ENCODE results near the gene SIRT3. TPM values are rescaled to one million over a fixed set of nuclear protein-coding genes. Genes with fewer than 3 reads are reported as not detected.

The SIRT3 gene
- total RNA-seq, 6 experiments from 2014 or later: 8.0 to 10.9 (median 10.2) TPM

- TF ChIP-seq CTCF (IDR thresholded peaks at IDR 0.05): no peak
- Mint-ChIP-seq H3K27me3 (ENCODE audit: insufficient read depth) (no peaks in the 10 kb centered on the region; the same call in 1 of the 2 replicates), H3K27ac (peak overlapping the region; percentile 85; the same call in 1 of the 2 replicates), H3K36me3 (ENCODE audit: low read depth) (peaks cover 3% of the 10 kb centered on the region; the same call in 1 of the 2 replicates), H3K9me3 (no peaks in the 10 kb centered on the region), H3K4me3 (peak overlapping the region; percentile 92), H3K4me1 (ENCODE audit: low read depth) (peaks cover 32% of the 10 kb centered on the region)
- DNase-seq: no peak
These were observed 962 bp downstream of the SIRT3 start for GRCh38 chr11:235180-235579.

GRCh38 chr11:232783-233565 lies 3.2 kb downstream of the SIRT3 start:
- peaks cover 4% of the 10 kb centered on the region; the same call in 1 of the 2 replicates for H3K36me3 Mint-ChIP-seq (ENCODE audit: low read depth)
- H3K4me3 Mint-ChIP-seq: no peak overlapping the region
- no peaks in the 10 kb centered on the region; the same call in 1 of the 2 replicates for H3K27me3 Mint-ChIP-seq (ENCODE audit: insufficient read depth)
- H3K27ac Mint-ChIP-seq: no peak overlapping the region
- no peaks in the 10 kb centered on the region for H3K9me3 Mint-ChIP-seq
- TF ChIP-seq CTCF (IDR thresholded peaks at IDR 0.05): no peak
- no peak for DNase-seq
- peaks cover 12% of the 10 kb centered on the region for H3K4me1 Mint-ChIP-seq (ENCODE audit: low read depth)

- Mint-ChIP-seq H3K4me3 (no peak overlapping the region), H3K36me3 (ENCODE audit: low read depth) (peaks cover 4% of the 10 kb centered on the region; the same call in 1 of the 2 replicates)
These were observed 5.7 kb downstream of the SIRT3 start for GRCh38 chr11:230431-230830.

GRCh38 chr11:227824-228379 lies 8.2 kb downstream of the SIRT3 start:
- no peaks in the 10 kb centered on the region for H3K9me3 Mint-ChIP-seq
- TF ChIP-seq CTCF (IDR thresholded peaks at IDR 0.05): no peak
- H3K4me1 Mint-ChIP-seq (ENCODE audit: low read depth): peaks cover 9% of the 10 kb centered on the region
- peaks cover 3% of the 10 kb centered on the region for H3K27me3 Mint-ChIP-seq (ENCODE audit: insufficient read depth)
- no peak for DNase-seq
- H3K27ac Mint-ChIP-seq: no peak overlapping the region
- H3K4me3 Mint-ChIP-seq: no peak overlapping the region
- peaks cover 4% of the 10 kb centered on the region; the same call in 1 of the 2 replicates for H3K36me3 Mint-ChIP-seq (ENCODE audit: low read depth)

More at GRCh38 chr11:230431-230830, 5.7 kb downstream of the SIRT3 start:
- H3K27ac Mint-ChIP-seq: no peak overlapping the region
- TF ChIP-seq CTCF (IDR thresholded peaks at IDR 0.05): no peak
- DNase-seq: no peak
- H3K9me3 Mint-ChIP-seq: no peaks in the 10 kb centered on the region
- H3K4me1 Mint-ChIP-seq (ENCODE audit: low read depth): peaks cover 13% of the 10 kb centered on the region
- H3K27me3 Mint-ChIP-seq (ENCODE audit: insufficient read depth): peaks cover 3% of the 10 kb centered on the region

- H3K36me3 Mint-ChIP-seq (ENCODE audit: low read depth): peaks cover 4% of the 10 kb centered on the region; the same call in 1 of the 2 replicates
- no peak for TF ChIP-seq CTCF (IDR thresholded peaks at IDR 0.05)
- no peak for DNase-seq
- peaks cover 9% of the 10 kb centered on the region for H3K4me1 Mint-ChIP-seq (ENCODE audit: low read depth)
- no peak overlapping the region for H3K4me3 Mint-ChIP-seq
- H3K9me3 Mint-ChIP-seq: no peaks in the 10 kb centered on the region
- peaks cover 3% of the 10 kb centered on the region; the same call in 1 of the 2 replicates for H3K27me3 Mint-ChIP-seq (ENCODE audit: insufficient read depth)
- H3K27ac Mint-ChIP-seq: no peak overlapping the region
These were observed 10.2 kb downstream of the SIRT3 start for GRCh38 chr11:225734-226453.
